ENCODE data around the gene CTH.

GRCh38 chr1:70382682-70383081 lies 28.4 kb upstream of the CTH start:
- TF ChIP-seq, protein P1, sequence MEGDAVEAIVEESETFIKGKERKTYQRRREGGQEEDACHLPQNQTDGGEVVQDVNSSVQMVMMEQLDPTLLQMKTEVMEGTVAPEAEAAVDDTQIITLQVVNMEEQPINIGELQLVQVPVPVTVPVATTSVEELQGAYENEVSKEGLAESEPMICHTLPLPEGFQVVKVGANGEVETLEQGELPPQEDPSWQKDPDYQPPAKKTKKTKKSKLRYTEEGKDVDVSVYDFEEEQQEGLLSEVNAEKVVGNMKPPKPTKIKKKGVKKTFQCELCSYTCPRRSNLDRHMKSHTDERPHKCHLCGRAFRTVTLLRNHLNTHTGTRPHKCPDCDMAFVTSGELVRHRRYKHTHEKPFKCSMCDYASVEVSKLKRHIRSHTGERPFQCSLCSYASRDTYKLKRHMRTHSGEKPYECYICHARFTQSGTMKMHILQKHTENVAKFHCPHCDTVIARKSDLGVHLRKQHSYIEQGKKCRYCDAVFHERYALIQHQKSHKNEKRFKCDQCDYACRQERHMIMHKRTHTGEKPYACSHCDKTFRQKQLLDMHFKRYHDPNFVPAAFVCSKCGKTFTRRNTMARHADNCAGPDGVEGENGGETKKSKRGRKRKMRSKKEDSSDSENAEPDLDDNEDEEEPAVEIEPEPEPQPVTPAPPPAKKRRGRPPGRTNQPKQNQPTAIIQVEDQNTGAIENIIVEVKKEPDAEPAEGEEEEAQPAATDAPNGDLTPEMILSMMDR (IDR thresholded peaks at IDR 0.05; ENCODE audit: low read depth, low read length) = no peak
- TF ChIP-seq POLR2A (IDR thresholded peaks at IDR 0.05; ENCODE audit: extremely low read depth, insufficient read length) (no peak), MYC (IDR thresholded peaks at IDR 0.05; ENCODE audit: low read depth, low read length) (no peak)
- TF ChIP-seq, protein P2, sequence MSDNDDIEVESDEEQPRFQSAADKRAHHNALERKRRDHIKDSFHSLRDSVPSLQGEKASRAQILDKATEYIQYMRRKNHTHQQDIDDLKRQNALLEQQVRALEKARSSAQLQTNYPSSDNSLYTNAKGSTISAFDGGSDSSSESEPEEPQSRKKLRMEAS (IDR thresholded peaks at IDR 0.05; ENCODE audit: low read depth, low read length) = no peak
